ENCODE data around the gene GRIP1.
A peak's percentile ranks its signal among the peaks of the same experiment; 100 is the strongest.

The GRIP1 gene

DNA sequence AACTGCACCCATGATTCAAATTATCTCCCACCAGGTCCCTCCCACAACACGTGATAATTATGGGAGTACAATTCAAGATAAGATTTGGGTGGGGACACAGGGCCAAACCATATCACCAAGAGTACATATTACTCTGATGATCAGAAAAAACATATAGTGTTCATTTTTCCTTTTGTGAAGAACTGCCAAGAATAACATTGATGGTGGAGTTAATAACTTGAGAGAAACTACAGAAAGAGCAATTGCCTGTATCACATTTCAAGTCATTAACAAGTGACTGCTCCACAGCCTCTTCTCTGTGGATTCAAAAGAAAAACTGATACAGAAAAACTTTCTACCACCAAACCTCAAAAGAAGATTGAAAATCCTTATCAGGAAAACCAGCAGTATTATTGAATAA, 34.7 kb downstream of the GRIP1 start:
- no peak for DNase-seq

DNA sequence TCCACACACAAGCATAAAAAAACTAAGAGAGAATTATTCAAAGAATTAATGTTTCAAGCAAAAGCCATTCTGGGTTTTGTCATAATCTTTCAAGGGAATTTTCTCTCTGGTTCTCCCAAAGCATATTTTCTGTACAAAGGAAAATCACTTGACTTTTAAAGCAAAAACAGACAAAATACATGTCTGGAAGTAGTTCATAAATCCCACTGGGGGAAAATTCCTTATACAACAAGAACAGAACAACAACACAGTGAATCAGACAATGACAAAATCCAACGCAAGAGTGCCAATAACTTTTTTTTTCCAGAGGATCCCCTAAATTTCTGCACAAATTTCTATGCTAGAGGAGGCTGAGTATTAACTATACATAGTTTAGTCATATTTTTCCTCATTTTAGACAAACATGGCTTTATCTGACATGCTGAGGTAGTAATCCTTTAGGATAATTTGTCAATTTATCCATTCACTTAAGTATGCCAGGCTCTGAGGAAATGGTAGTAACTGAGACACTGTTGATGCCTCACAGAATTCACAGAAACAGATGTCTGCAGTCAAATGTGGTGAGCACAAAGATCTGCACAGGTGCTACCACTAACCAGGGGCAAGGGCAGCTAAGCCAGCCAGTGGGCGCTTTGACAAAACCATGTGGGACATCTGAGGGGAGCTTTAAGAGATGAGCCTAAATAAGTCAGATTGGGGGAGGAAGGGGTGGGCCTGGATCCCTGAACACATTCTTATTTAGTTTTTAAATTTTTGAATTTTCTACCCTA, 38.0 kb downstream of the GRIP1 start:
- DNase-seq: no peak

DNA sequence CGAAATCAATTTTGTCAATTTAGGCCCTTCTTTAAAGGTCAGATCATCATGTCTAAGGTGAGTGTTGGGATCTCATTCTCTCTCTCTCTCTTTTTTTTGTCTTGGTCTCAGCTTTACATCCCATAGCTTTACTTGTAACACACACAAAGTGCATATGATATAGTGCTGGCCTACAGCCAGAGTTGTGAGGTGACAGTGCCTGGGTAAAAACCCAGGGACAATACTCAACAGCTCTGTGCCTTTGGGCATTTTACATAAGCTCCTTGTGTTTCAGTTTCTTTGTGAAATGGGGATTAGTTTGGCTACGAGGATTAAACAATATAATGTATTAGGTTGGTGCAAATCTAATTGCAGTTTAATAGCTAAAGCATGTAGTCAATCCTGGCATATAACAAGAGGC, 40.2 kb downstream of the GRIP1 start:
- no peak for DNase-seq

DNA sequence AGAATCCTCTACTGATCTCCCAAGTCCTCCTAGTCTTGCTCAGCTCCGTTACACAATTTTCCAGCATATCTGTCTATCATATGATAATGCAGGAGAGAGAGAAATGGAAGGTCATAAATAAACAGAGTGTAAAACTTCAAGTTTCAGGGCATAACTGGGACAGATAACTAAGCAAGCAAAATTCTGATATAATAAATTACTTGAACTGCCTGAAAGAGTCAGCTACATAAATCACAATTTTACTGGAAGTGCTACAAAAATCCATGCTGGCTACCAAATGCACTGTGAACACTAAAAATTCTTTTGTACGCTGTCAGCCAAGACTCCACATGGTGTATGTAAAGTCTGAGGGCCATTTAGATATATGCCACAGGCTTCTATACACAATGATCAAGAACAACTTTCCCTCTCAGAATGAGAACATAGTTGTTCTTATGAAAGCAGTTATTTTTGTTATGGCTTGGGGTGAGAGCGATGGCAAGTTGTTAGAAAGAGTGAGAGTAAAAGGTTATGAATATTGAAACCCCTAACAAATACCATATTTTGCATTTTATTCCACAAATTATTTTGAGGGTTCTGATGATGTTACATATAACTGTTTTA, 41.1 kb downstream of the GRIP1 start:
- no peak for DNase-seq

DNA sequence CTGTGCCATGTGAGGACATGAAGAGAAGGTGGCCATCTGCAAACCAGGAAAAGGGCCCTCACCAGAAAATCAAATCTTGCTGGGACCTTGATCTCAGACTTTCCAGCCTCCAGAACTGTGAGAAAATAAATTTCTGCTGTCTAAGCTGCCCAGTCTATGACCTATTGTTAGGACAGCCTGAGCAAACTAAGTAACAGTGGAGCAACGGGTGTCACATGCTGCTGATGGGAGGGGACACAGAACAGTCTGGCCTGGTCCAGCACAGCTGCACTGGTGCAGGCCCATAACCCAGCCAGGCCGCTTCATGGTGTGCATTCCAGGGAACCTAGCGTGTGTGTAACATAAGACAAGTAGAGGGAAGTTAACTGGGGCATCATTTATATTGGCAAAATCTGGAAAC, 42.1 kb downstream of the GRIP1 start:
- DNase-seq: no peak

DNA sequence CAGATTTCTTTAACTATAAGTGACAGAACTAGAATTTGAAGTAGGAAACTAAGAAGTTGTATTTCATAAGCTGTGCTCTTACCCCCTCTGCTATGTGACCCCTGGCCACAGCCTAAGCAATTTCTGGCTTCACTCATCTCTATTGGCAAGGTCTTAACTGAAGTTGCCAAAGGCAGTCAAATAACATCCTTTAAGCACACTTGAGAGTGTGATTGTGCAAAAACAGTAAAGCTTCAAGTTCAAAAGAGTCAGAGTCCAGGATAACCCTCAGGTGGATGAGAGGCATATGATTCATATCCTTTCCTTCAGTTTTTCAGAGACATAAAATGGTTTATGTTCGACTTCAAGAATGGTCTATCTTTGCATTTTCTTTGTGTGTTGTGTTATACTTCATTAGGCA, 45.2 kb downstream of the GRIP1 start:
- no peak for DNase-seq

DNA sequence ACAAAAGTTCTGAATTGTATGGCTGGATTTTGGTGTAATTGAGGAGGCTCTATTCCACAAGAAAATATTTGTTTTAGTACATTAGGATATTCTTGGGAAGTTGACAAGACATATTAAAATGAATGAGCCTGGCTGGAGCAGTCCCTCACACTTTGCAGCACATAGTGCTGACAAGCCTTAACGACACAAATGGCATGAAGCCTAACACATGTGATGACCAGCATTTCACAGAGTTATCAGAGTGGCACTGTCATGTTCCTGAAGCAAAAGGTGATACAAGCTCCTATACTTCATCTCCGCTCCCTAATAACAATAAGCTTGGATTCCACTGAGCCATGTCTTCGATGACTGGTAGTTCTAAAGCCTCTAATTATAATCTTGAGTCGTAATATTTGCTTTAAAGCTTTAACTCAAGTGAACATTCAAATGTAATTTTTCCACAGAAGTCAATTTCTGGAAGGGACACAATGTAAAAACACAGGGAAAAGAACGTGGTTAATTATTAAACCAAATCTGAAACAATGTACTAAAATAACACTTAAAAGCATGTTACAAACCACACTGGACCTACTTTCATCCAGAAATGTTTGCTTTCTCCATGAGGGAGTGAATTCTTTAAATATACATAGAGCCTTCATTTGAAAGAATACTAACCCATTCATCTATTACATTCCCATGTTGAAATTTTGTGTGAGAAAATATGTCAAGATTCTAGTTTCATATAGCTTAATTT, 49.6 kb downstream of the GRIP1 start:
- DNase-seq: no peak

DNA sequence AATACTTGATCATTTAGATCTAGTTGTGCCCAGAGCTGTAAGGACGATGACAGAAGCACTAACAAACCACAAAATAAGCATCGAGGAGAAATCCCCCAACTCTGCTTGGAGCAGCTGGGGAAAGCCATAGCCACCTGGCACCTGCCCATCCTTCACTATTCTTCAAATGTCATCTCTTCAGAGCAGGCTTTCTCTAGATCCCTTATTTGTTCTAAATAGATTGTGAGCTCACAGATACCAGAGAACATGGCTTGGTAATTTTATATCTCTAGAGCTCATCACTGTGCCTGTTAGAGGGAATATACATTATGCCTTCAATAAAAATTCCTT, 50.9 kb downstream of the GRIP1 start:
- no peak for DNase-seq

DNA sequence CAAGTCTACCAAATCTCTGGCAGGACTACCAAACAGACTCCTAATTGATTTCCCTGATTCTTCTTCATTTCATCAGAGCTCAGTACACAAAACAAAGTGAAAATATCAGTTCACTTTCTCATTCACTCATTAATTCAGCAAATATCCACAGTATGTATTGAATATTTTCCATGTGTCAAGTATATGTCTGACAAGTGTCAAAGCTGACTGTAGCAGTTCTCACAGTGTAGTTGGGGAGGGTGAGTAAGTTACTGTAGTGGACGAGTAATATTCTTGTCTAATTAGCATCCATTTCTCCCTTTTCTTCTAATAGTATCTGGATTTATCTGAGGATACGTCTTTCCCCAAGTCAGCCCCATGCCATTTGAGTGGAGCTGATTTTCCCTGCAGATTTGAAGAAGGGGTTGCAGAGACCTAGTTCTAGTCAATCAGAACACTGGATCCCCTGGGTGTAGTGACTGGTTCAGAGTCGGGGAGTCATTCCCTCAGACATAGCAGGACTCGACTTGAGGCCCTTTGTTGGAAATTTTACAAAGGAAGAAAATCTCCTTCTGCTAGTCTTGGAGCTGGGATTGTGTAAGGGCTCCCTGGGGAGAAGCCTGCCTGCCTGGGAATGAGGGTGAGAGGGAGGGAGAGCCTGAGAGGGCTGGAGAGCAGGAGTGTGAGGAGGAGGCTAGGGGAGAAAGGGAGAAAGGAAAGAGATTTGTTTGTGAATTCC, 51.4 kb downstream of the GRIP1 start:
- no peak for DNase-seq

DNA sequence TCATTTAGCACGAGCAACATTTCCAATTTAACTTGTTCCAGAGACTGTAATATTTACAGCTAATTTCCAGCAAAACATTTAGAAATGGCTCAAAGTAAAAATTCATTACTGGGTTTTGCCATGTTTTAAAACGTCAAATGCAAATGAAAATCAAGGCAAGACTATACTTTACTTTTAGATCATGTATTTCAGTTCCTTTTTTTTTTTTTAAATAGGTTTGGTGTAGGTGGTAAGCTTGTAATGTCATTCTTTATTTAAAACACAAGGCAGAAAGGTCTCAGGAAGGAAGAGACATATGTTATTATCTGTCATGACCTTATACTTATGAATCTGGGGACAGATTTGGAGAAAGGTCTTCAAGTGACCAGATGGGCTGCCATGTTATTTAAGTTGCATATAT, 54.1 kb downstream of the GRIP1 start:
- DNase-seq: no peak

DNA sequence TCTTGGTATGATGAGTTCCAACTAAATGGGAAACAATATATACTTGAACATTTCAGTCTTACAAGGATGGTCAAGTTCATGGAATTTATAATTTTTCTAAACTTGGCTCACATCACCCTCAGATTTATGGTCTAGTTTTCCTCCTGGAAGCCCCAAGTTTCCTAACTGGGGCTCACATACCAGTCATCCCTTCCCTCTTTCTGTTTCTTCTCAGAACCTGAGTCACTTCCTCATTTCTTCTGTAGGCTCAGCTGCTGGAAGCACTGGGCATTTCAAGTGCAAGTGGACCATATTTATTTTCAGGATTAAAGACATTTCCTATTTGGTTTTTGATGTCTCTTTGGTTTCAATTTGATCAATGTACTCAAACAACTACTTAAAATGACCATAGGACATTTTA, 55.4 kb downstream of the GRIP1 start:
- DNase-seq: no peak

DNA sequence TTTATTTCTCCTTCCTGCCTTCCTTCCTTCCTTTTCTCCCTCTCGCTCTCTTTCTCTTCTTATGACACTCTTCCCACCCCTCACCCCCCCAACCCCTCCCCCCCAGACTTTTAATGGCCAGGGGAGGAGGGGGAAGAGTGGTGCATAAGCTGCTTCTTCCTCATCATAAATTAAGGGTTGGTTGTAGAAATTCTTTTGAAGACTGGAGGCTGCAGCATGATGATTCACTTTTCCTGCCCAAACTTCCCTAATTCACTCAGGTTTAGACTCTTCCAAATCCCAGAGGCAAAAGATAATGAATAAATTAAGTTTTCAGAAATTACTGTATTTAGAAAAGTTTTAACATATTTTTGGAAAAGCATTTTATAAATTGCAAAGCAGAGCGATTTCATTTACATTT, 58.2 kb downstream of the GRIP1 start:
- no peak for DNase-seq

DNA sequence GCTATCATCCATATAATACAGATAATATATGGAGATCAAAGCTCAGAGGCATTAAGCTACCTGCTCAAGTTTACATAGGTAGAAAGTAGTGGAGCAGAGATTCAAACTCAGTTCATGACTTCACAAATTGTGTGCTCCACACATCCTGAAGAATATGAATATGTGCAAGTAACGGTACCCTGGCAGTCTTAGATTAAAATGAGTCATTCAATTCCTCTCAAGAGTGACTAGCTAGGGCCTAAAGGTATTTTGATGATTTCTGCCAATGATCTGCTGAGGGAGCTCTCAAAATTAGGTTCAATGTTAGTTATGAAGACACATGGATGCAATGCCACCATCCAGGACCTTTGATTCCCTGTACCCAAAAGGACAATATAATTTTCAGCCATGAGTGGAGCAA, 58.9 kb downstream of the GRIP1 start:
- DNase-seq: no peak

DNA sequence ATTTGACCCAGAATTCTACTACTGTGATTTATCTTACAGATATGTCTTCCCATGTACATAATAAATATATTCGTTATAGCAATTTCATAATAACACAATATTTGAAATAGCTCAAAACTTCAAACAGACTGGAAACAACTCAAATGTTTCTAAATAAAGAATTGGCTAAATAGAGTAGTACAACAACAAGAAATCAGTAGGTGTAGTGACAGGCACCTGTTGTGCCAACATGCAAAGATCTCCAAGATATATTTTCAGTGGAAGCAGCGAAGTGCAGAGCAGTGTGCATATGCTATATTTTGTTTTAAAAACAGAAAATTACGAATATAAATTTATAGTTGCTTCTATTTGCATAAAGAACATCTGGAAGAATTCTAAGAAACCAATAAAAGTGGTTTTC, 60.9 kb downstream of the GRIP1 start:
- no peak for DNase-seq

DNA sequence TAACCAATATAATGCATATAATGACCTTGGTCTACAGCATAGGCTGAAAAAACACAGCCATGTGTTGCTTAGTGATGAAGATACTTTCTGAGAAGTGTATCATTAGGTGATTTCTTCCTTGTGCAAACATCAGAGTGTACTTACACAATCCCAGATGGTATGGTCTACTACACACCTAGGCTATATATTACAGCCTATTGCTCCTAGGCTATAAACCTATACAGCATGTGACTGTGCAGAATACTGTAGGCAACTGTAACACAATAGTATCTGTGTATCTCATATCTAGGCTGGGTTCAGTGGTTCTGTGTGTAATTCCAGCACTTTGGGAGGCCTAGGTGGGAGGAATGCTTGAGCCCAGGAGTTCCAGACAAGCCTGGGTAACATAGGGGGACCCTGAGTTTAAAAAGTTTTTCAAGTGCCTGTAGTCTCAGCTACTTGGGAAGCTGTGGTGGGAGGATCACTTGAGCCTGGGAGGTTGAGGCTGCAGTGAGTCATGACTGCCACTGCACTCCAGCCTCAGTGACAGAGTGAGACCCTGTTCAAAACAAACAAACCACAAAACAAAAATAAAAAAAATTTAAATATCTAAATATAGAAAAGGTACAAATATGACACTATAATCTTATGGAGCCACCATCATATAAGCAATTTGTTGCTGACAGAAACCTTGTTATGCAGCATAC, 66.6 kb downstream of the GRIP1 start:
- no peak for DNase-seq

DNA sequence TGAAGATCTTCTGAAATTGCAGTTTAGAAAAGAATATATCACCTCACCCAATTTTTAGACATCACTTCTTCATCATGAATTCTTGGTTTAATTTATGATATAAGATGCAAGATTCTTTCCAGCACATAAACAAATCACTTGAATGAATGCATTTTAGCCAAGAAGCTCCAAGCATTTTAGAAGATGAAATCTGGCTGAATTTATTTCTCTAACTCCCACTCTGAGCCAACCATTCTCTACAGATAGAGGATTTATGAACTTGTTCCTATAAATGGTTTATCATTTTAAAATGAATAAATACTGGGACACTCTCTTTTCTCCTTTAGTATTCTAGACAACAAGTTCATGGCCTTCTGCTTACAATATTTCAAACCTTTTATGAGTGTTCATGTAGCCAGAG, 71.7 kb downstream of the GRIP1 start:
- DNase-seq: no peak

DNA sequence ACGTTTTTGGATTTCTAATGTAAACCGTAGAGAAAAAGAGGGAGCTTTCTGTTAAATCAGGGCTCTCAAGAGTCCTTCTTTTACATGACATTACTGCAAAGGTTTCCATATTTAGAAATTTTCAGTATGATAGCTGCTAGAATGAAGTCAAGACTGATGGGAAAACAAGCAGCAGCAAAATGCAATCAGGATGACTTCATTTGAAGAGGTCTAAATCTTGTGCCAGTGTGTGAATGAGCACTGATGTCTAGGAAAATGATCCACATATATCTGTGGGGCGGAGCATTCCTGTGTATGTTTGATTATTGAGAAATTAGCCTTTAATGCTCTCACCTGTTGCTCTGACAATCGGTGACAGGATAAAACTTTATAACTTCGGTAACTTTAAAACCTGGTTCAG, 73.6 kb downstream of the GRIP1 start:
- DNase-seq: no peak

DNA sequence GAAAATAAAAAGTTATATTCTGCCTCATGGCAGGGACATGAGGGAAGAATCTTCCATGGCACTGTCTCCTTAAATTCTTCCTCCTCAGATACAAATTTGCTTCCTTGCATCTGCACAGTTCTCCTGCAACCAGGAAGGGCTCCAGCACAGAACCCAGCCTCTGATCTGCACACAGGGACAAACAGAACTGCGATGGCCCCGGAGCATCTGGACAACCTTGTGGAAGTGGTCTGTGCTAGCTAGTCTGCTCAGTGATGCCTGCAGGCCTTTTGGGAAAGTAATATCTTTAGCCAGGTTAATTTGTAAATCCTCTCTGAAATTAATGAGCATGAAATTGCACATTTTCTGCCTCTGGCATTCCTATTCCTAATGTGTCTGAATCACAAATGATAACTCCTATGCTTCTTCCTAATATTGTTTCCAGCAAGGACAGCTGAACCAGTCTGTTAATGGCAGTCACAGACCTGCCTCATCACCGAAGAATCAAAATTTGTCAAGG, 74.8 kb downstream of the GRIP1 start:
- no peak for DNase-seq

DNA sequence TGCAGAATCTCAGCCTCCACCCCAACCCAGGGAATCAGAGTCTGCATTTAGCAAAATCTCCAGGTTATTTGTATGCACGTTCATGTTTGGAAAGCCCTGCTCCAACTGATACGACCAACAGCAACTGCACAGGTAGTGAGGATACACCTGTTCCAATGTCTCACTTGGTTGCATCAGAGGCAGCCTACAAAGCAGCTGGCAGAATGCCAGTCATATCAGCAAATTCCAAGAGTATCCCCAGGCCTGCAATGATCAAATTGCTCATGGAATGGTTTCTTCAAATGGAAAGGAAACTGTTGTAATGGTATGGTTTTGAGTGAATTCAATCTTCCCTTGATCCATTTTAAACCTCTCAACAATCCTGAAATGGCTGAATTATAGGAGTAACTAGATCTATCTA, 75.4 kb downstream of the GRIP1 start:
- DNase-seq: no peak

DNA sequence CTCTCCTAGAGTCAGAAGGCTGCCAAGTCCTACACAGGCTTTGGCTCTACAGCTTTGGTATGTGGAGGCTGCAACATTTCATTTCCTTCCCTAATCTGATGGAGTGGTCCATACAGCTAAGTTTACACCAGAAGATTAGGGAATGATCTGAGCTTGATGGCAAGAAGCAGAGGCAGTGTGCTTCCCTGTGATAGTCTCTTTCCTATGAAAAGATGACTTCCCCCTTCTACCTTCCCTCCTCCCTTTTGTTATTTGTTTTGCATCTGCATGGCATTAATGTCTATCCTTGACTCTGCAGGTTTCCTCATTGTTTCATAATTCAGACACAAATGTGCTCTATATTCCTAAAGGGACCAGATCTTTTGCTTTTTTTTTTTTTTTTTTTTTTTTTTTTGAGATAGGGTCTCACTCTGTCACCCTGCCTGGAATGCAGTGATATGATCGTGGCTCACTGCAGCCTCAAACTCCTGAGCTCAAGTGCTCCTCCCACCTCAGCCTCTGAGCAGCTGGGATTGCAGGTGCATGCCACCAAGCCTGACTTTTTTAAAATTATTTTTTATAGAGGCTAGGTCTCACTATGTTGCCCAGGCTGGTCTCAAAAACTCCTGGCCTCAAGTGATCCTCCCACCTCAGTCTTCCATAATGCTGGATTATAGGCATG, 76.3 kb downstream of the GRIP1 start:
- DNase-seq: no peak

DNA sequence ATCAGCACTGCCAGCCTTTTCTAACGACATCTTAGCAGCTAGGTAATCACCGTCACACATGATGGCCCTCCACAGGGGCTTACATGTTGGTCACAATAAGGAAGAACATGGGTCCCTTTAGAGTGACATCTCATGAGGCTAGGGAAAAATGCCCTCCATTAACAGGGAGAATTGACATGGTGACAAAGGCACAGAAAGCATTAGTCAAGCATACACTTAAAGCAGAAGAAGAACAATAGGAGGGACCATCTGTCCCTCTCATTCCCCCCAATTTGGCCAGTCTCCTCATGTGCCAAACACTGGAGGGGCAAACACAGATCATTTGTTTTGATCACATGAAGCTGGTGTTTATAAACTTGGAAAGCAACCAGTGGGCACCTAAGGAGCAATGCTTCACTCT, 78.0 kb downstream of the GRIP1 start:
- peak; percentile 75 for DNase-seq

DNA sequence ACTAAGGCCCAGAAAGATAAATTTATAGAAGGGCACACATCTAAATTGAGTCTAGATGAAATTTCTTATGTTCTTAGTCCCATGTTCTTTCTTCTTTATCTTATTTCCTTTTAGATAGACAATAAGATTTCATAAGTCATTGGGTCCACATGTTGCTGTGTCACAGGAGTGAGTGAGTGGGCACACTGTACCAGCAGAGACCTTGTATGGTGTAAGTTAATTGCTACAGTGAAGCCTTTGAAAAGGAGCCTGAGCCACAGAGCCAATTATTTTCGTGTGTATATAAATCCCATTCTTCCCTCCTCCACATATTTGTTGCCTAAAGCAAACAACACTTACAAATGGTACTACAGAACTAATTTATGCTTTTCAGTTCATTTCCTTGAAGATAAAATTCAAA, 79.1 kb downstream of the GRIP1 start:
- peak; percentile 16 for DNase-seq

DNA sequence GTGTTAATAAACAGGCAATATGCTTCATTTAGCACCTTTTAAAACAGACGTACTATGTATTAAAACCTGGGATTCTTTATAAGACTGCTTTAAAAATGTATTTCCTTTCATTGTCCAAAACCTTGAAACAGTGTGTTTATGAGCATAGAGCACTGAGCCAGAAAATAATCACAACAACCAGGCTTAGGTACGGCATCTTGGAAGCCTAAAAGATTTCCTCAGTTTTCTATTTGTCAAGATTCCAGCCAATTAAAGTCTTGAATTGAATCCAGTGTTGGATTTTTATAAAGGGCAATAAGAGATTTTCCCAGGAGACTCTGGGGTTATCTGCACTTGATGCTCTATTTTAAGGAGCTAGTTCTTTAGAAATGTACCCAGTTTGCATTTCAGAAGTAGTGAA, 80.3 kb downstream of the GRIP1 start:
- DNase-seq: no peak

All from COR-L47 (cell line).